ENCODE data around the gene NAV2. TPM values are rescaled to one million over a fixed set of nuclear protein-coding genes. Genes with fewer than 3 reads are reported as not detected.

Gene NAV2
- polyA plus RNA-seq, 3 donors, result not detected

DNA sequence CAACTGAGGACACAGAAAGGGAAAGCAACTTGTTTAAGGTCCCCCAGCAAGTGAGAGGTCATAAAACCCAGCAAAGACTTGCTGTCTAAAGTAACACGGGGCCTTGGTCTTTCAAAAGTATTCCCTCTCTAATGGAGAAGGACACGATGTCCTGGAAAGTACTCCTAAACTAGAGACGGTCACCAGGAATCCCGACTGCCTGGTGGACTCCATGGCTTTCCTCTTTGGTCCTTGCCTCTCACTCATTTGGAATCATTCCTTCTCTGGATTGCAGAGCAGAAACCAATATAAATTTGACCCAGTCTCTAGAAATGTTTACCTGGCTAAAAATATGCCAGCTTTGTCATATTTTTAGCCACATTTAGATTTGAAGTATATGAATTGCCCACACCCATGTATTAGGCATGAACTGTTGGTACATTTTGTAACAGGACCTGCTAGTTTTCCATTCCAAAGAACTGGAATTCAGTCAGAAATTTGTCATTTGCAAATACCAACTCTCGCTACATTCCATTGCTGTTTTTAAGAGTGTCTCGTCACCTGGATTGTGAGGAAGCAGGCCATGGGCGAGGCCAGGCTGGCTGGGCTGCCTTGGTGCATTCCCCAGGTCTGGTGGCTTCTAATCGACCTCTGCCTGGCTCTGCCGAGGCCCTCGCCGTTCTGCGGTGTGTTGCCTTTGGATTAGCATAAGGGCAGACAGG, 12.9 kb downstream of the NAV2 start:
- WGBS (ENCODE audit: insufficient coverage), result 87% methylated on average over 8 of the region's 12 CpGs
- Mint-ChIP-seq H3K36me3 (no peaks in the 10 kb centered on the region), H3K4me3 (no peak overlapping the region), H3K27me3 (ENCODE audit: low read depth in 3 of 3) (peaks cover 8 to 10% (median 8%) of the 10 kb centered on the region in 3 donors), H3K27ac (no peak overlapping the region), H3K9me3 (peaks cover 0 to 1% (median 0%) of the 10 kb centered on the region in 7 donors), H3K4me1 (peaks cover 4% of the 10 kb centered on the region)
- no peak overlapping the region for H2AFZ ChIP-seq (ENCODE audit: insufficient read depth, low read depth, low read length, poor library complexity, severe bottlenecking)
- H3K9me3 ChIP-seq (replicated peaks in 1 of 2; ENCODE audit: control insufficient read depth in 1 of 2, insufficient read depth in 1 of 2, low read length in 2 of 2), result no peaks in the 10 kb centered on the region
- no peak overlapping the region for H3K4me2 ChIP-seq (replicated peaks; ENCODE audit: extremely low read depth, low read length, poor library complexity, severe bottlenecking)
- H3K9ac ChIP-seq (ENCODE audit: insufficient read depth, low read length, poor library complexity, severe bottlenecking), result no peak overlapping the region
- no peaks in the 10 kb centered on the region for H3K36me3 ChIP-seq (replicated peaks in 1 of 2; ENCODE audit: control insufficient read depth in 1 of 2, insufficient read depth in 2 of 2, low read length in 2 of 2)
- no peaks in the 10 kb centered on the region for H3K79me2 ChIP-seq (ENCODE audit: insufficient read depth, low read length)
- intact Hi-C loops (cut with micrococcal nuclease), result no loop called here
- H3K27me3 ChIP-seq (ENCODE audit: control insufficient read depth in 2 of 2, insufficient read depth in 2 of 2, low read length in 2 of 2), result peaks cover 0 to 2% of the 10 kb centered on the region in 2 donors
- TF ChIP-seq CTCF (IDR thresholded peaks at IDR 0.05), result no peak
- no peaks in the 10 kb centered on the region for H4K20me1 ChIP-seq (ENCODE audit: insufficient read depth, low read length)
- no peak overlapping the region for H3K4me3 ChIP-seq (replicated peaks in 1 of 3; ENCODE audit: low read depth in 2 of 3, low read length in 3 of 3)
- H3K27ac ChIP-seq (ENCODE audit: low read depth in 1 of 2, low read length in 2 of 2), result no peak overlapping the region
- no peaks in the 10 kb centered on the region for H3K4me1 ChIP-seq (ENCODE audit: control insufficient read depth in 1 of 2, insufficient read depth in 2 of 2, low read length in 2 of 2)
- no peak for DNase-seq

GRCh38 chr11:19727246-19727645, 14.6 kb downstream of the NAV2 start:
- no peaks in the 10 kb centered on the region for H3K36me3 ChIP-seq (replicated peaks in 1 of 2; ENCODE audit: control insufficient read depth in 1 of 2, insufficient read depth in 2 of 2, low read length in 2 of 2)
- Mint-ChIP-seq H3K4me1 (no peaks in the 10 kb centered on the region), H3K27ac (no peak overlapping the region), H3K9me3 (peaks cover 0 to 1% (median 0%) of the 10 kb centered on the region in 7 donors), H3K27me3 (ENCODE audit: low read depth in 3 of 3) (peaks cover 8 to 10% (median 9%) of the 10 kb centered on the region in 3 donors), H3K4me3 (no peak overlapping the region), H3K36me3 (no peaks in the 10 kb centered on the region)
- no peaks in the 10 kb centered on the region for H3K79me2 ChIP-seq (ENCODE audit: insufficient read depth, low read length)
- peaks cover 0 to 2% of the 10 kb centered on the region in 2 donors for H3K27me3 ChIP-seq (ENCODE audit: control insufficient read depth in 2 of 2, insufficient read depth in 2 of 2, low read length in 2 of 2)
- TF ChIP-seq CTCF (IDR thresholded peaks at IDR 0.05), result no peak
- no peaks in the 10 kb centered on the region for H3K4me1 ChIP-seq (ENCODE audit: control insufficient read depth in 1 of 2, insufficient read depth in 2 of 2, low read length in 2 of 2)
- H3K4me3 ChIP-seq (replicated peaks in 1 of 3; ENCODE audit: low read depth in 2 of 3, low read length in 3 of 3), result no peak overlapping the region
- H4K20me1 ChIP-seq (ENCODE audit: insufficient read depth, low read length), result no peaks in the 10 kb centered on the region
- H3K27ac ChIP-seq (ENCODE audit: low read depth in 1 of 2, low read length in 2 of 2), result no peak overlapping the region
- no peak overlapping the region for H3K9ac ChIP-seq (ENCODE audit: insufficient read depth, low read length, poor library complexity, severe bottlenecking)
- 100% methylated on average over 1 of the region's 1 CpG for WGBS (ENCODE audit: insufficient coverage)
- no peak overlapping the region for H2AFZ ChIP-seq (ENCODE audit: insufficient read depth, low read depth, low read length, poor library complexity, severe bottlenecking)
- intact Hi-C loops (cut with micrococcal nuclease), result no loop called here
- no peak for DNase-seq
- no peaks in the 10 kb centered on the region for H3K9me3 ChIP-seq (replicated peaks in 1 of 2; ENCODE audit: control insufficient read depth in 1 of 2, insufficient read depth in 1 of 2, low read length in 2 of 2)
- H3K4me2 ChIP-seq (replicated peaks; ENCODE audit: extremely low read depth, low read length, poor library complexity, severe bottlenecking), result no peak overlapping the region

Measured in CD14-positive monocyte (primary cell).